Endothelial cell of hepatic sinusoid (primary cell): ENCODE data around the gene POMT2.
"Not testable (repeated sequence)": the region's sequence is repeated elsewhere in the genome, so short reads cannot be mapped to it uniquely, and the experiment has no call there.

Source experiments
- in situ Hi-C: cut with HindIII; loops from 2 replicates; pipeline ENCODE4 v1.10.0; 2017; ENCODE audit warnings: low sequenced_read_pairs

Gene POMT2

GRCh38 chr14:77320238-77320935 is at the start of gene POMT2:
POMT2 (minus strand) TSS chr14:77320883; CDS start chr14:77320681, 202 bp downstream.
- in situ Hi-C loops: no loop called here

GRCh38 chr14:77369285-77369684 is 48.6 kb upstream of the POMT2 start:
- in situ Hi-C loops: no loop called here

- in situ Hi-C loops: no loop called here
These were observed 43.5 kb upstream of the POMT2 start for GRCh38 chr14:77364146-77364545.

- in situ Hi-C loops: no loop called here
These were observed 38.9 kb upstream of the POMT2 start for GRCh38 chr14:77359626-77360025.

GRCh38 chr14:77356899-77357298 is 36.2 kb upstream of the POMT2 start:
- in situ Hi-C loops: no loop called here

GRCh38 chr14:77355811-77356210 is 35.1 kb upstream of the POMT2 start:
- in situ Hi-C loops: no loop called here

GRCh38 chr14:77353469-77354141 is 32.9 kb upstream of the POMT2 start:
- in situ Hi-C loops: no loop called here

GRCh38 chr14:77347751-77348150 is 27.1 kb upstream of the POMT2 start:
- in situ Hi-C loops: no loop called here

- in situ Hi-C loops: no loop called here
These were observed 25.8 kb upstream of the POMT2 start for GRCh38 chr14:77346495-77346894.

GRCh38 chr14:77344377-77344996 is 23.8 kb upstream of the POMT2 start:
- in situ Hi-C loops: no loop called here

GRCh38 chr14:77343662-77344061 is 23.0 kb upstream of the POMT2 start:
- in situ Hi-C loops: no loop called here

GRCh38 chr14:77342726-77343397 is 22.2 kb upstream of the POMT2 start:
- in situ Hi-C loops: no loop called here

GRCh38 chr14:77340389-77340788 is 19.7 kb upstream of the POMT2 start:
- in situ Hi-C loops: no loop called here

GRCh38 chr14:77339407-77339806 is 18.7 kb upstream of the POMT2 start:
- in situ Hi-C loops: no loop called here

- in situ Hi-C loops: no loop called here
These were observed 17.6 kb upstream of the POMT2 start for GRCh38 chr14:77338302-77338701.

- in situ Hi-C loops: no loop called here
These were observed 17.2 kb upstream of the POMT2 start for GRCh38 chr14:77337880-77338279.

- in situ Hi-C loops: not testable (repeated sequence)
These were observed 16.6 kb upstream of the POMT2 start for GRCh38 chr14:77337255-77337654.

- in situ Hi-C loops: no loop called here
These were observed 14.9 kb upstream of the POMT2 start for GRCh38 chr14:77335576-77335975.

GRCh38 chr14:77329872-77330271 is 9.2 kb upstream of the POMT2 start:
- in situ Hi-C loops: no loop called here

GRCh38 chr14:77327111-77327510 is 6.4 kb upstream of the POMT2 start:
- in situ Hi-C loops: no loop called here

GRCh38 chr14:77325746-77326094 is 5.0 kb upstream of the POMT2 start:
- in situ Hi-C loops: no loop called here
